SK-N-SH treated with all-trans-retinoic acid at 6 μM for 48 hours (cell line): ENCODE results near the gene TMEM132D.

Experiments
- ARNTL ChIP-seq: fragments of 450-650 bp; formaldehyde crosslinking; IDR thresholded peaks from 2 replicates; pipeline ENCODE4 v1.5.0; 2020; ENCODE audit warnings: low read depth, mild to moderate bottlenecking, moderate library complexity, borderline replicate concordance
- RARB ChIP-seq: fragments of 250-450 bp; sonication (Bioruptor Pico); IDR thresholded peaks from 2 replicates; pipeline ENCODE4 v1.8.0; 2021; ENCODE audit warnings: mild to moderate bottlenecking, moderate library complexity
- TOX ChIP-seq: fragments of 250-450 bp; sonication (Bioruptor Pico); IDR thresholded peaks from 2 replicates; pipeline ENCODE4 v1.8.0; 2021; ENCODE audit warnings: mild to moderate bottlenecking, moderate library complexity, borderline replicate concordance
- ZFP3 ChIP-seq: fragments of 250-450 bp; sonication (Bioruptor Pico); IDR thresholded peaks from 2 replicates; pipeline ENCODE4 v1.5.0; 2020; ENCODE audit warnings: mild to moderate bottlenecking, moderate library complexity
- ZFP30 ChIP-seq: fragments of 450-650 bp; formaldehyde crosslinking; IDR thresholded peaks from 2 replicates; pipeline ENCODE4 v1.5.0; 2022; ENCODE audit warnings: mild to moderate bottlenecking, moderate library complexity
- ZNF70 ChIP-seq: fragments of 450-650 bp; formaldehyde crosslinking; IDR thresholded peaks from 2 replicates; pipeline ENCODE4 v1.5.0; 2020; ENCODE audit warnings: mild to moderate bottlenecking, moderate library complexity

DNA sequence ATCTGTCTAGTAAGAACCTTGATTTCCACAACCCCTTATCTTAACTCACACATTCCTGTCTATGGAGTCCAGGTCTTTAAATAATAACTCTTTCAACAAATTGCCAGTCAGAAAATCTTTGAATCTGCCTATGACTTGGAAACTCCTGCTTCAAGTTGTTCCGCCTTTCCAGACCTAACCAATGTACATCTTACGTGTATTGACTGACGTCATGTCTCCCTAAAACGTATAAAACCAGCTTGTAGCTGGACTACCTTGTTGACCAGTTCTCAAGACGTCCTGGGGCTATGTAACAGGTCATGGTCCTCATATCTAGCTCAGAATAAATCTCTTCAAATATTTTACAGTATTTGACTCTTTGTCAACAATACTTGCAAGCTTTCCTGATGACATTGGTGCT is 337.0 kb downstream of the TMEM132D start:
- TF ChIP-seq ZFP3 (CRISPR knock-in tag) (no peak), ZNF70 (CRISPR knock-in tag) (no peak), ARNTL (CRISPR knock-in tag) (no peak), RARB (CRISPR knock-in tag) (no peak), TOX (CRISPR knock-in tag) (no peak), ZFP30 (CRISPR knock-in tag) (no peak)
